ENCODE data around the gene MCM3AP.
A peak's percentile ranks its signal among the peaks of the same experiment; 100 is the strongest.

MCM3AP gene

GRCh38 chr21:46287541-46287940 is 2.1 kb upstream of the MCM3AP start:
- H3K9me3 Mint-ChIP-seq, result no peaks in the 10 kb centered on the region
- peak overlapping the region in 1 of 3 experiments; percentile 91 for H3K27ac Mint-ChIP-seq
- H3K4me1 Mint-ChIP-seq, result peaks cover 33% of the 10 kb centered on the region
- H3K36me3 Mint-ChIP-seq (ENCODE audit: low read depth), result peaks cover 54% of the 10 kb centered on the region
- H3K27me3 Mint-ChIP-seq (ENCODE audit: low read depth), result no peaks in the 10 kb centered on the region
- no peak for TF ChIP-seq CTCF (IDR thresholded peaks at IDR 0.05; ENCODE audit: unreplicated experiment in 3 of 3)
- H3K4me3 Mint-ChIP-seq, result peak overlapping the region; percentile 24 to 93 (median 28)

DNA sequence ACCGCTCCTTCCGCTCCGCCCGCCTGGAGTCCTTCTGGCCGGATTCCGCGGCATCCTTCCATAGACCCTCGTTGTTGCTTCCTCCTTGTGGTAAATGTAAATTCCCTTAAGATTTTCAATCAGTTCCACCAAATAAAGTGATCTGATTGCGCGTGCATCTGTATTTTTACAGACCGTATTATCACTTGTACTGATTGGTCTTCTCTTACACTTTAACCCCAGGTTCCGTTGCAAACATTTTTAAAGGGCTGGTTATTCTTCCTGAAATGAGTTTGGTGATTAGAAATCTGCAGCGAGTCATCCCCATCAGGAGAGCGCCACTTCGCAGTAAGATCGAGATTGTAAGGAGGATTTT is 1.2 kb upstream of the MCM3AP start:
- TF ChIP-seq CTCF (IDR thresholded peaks at IDR 0.05; ENCODE audit: unreplicated experiment in 3 of 3), result no peak

DNA sequence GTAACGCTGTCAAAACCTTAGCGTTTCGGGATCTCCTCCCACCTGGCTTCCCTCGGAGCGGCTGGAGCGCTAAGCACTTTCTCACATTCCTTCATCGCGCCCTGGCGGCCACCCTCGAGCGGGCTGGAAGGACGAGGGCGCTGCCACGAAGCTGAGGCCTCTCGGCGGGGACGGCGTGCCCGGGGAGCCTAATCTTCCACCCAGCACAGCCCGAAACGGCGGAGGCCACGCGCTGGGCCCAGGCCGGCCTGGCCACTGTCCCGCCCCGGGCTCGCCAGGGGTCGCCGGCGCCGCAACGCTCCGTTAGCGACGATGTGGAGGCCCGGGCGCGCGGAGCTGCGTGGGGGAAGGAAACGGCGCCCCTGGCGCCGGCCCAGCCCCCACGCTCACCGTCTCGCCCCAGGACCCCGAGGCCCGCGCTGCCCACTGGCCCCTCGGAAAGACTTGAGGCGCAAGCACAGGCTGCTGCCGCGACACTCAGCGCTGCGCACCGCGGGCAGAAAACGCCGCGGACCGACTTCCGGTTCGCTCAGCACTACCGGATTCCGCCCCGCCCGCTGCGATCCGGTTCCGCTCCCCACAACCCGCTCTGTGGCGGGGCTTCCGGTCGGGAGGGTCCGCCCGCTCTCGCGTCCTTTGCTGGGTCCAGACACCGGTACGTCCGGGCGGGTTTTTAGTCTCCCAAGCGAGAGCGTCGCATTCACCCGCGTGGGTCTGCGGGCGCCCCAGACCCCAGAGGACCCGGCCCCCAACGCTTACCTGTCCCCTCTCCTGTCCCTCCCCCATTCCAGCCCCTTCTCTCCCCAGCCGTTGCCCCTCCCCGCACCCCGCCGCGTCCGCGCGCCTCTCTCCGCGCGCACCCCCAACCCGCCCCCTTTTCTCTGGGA is 593 bp upstream of the MCM3AP start, which contains the start of gene YBEY:
YBEY (plus strand) TSS at position 582 of the 887 bp plus-strand sequence. CDS start 572 bp downstream, outside the sequence.
- H3K4me1 Mint-ChIP-seq, result peaks cover 33% of the 10 kb centered on the region
- peaks cover 50% of the 10 kb centered on the region for H3K36me3 Mint-ChIP-seq (ENCODE audit: low read depth)
- no peaks in the 10 kb centered on the region for H3K27me3 Mint-ChIP-seq (ENCODE audit: low read depth)
- H3K27ac Mint-ChIP-seq, result peak within 1 kb of the TSS; percentile 91 to 98 (median 97)
- H3K9me3 Mint-ChIP-seq, result no peaks in the 10 kb centered on the region
- peak within 1 kb of the TSS; percentile 93 to 97 (median 95) for H3K4me3 Mint-ChIP-seq
- TF ChIP-seq CTCF (IDR thresholded peaks at IDR 0.05; ENCODE audit: unreplicated experiment in 3 of 3), result peak; percentile 27 to 51 (median 30)

More for the DNA sequence above, 1.2 kb upstream of the MCM3AP start:
- H3K4me1 Mint-ChIP-seq, result peaks cover 33% of the 10 kb centered on the region
- peaks cover 51% of the 10 kb centered on the region for H3K36me3 Mint-ChIP-seq (ENCODE audit: low read depth)
- no peaks in the 10 kb centered on the region for H3K27me3 Mint-ChIP-seq (ENCODE audit: low read depth)
- no peaks in the 10 kb centered on the region for H3K9me3 Mint-ChIP-seq
- H3K27ac Mint-ChIP-seq, result peak overlapping the region; percentile 91 to 98 (median 97)
- H3K4me3 Mint-ChIP-seq, result peak overlapping the region; percentile 93 to 97 (median 95)

- peak overlapping the region; percentile 90 to 93 (median 92) for H3K4me3 Mint-ChIP-seq
- no peaks in the 10 kb centered on the region for H3K27me3 Mint-ChIP-seq (ENCODE audit: low read depth)
- H3K36me3 Mint-ChIP-seq (ENCODE audit: low read depth), result peaks cover 60% of the 10 kb centered on the region
Observed at GRCh38 chr21:46284733-46285132, 678 bp downstream of the MCM3AP start.

DNA sequence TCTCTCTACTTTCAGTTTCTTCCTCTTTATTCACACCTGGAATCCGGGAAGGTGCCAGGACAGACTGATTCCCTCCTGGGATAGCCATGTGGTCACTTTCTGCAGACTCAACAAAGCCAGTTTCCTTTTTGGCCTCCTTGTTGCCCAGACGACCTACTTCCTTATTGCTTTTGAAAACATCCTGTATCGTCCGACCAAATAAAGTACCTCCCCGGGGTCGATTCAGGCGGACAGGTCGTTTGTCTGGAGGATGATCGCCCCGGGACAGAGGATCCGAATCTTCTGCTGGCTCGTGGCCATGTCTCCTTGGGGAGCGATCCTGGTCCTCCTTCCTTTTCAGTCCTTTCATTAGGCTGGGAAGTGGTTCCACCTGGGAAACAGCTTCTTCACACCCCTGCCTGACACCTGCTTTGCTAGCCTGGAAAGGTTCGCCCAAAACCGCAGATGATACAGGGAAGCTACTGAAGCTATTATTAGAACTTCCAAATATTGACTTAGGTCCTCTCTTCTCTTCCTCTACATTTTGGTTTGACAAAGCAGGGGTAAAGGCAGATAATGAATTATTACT is 1.2 kb downstream of the MCM3AP start:
- Mint-ChIP-seq H3K36me3 (ENCODE audit: low read depth) (peaks cover 62% of the 10 kb centered on the region), H3K4me1 (peaks cover 33% of the 10 kb centered on the region), H3K9me3 (no peaks in the 10 kb centered on the region), H3K4me3 (peak overlapping the region; percentile 54 to 80 (median 75)), H3K27me3 (ENCODE audit: low read depth) (no peaks in the 10 kb centered on the region), H3K27ac (peak overlapping the region in 1 of 3 experiments; percentile 7)
- no peak for TF ChIP-seq CTCF (IDR thresholded peaks at IDR 0.05; ENCODE audit: unreplicated experiment in 3 of 3)

More at GRCh38 chr21:46284733-46285132, 678 bp downstream of the MCM3AP start:
- no peak for TF ChIP-seq CTCF (IDR thresholded peaks at IDR 0.05; ENCODE audit: unreplicated experiment in 3 of 3)
- peak overlapping the region; percentile 91 to 98 (median 92) for H3K27ac Mint-ChIP-seq
- H3K9me3 Mint-ChIP-seq, result no peaks in the 10 kb centered on the region
- H3K4me1 Mint-ChIP-seq, result peaks cover 33% of the 10 kb centered on the region
